ENCODE measurements around the gene CDHR1.

CDHR1 gene

DNA sequence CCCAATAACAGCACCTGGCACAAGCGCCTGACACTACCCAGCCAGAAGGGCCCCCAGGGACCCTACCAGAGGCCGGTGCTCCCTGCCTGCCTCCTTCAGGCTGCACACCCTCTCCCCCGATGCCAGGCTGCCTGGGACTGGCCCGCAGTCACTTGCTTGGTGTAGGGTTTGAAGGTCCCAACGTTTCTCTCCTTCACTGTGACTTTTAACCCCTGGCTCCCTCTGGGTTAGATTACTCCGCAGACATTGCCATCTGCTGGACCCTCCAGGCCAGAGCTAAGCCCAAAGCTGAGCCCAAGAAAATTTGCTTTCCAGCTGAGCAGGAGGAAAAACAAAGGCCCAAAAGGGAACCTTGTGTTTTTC lies 6.9 kb downstream of the CDHR1 start:
- FAIRE-seq = no peak

DNA sequence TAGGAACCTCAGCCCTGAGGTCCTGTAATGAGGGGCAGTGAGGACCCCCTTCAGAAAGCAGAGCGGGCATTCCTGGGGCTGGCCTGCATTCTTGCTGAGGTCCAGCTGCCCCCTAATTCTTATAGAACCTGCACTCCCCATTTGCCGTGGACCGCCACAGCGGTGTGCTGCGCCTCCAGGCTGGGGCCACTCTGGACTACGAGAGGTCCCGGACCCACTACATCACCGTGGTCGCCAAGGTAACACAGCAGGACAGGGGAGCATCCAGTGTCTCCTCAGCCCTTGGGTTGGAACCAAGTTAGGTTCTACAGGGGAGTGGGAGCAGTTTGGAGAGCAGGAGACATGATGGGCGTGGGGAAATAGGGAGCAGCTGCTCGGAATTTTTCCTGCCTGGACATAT lies 7.3 kb downstream of the CDHR1 start:
- no peak for FAIRE-seq

DNA sequence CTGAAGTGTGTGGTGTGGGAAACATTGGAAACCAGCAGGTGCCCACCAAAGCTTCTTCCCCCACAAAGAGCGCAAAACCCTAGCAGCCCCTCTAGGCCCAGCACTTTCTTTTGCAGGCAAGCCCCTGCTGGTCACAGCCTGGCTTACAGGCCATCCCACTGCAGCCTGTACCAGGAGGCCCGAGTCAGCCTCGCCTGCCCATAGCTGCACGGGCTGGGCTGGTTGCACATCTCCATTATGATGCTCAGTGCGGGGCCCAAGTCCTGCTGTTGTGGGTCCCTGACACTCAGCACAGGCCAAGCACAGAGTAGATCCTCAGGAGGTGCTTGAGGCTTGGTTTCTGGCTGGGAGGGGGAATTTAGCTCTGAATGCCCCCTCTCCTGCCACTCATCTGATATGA lies 8.0 kb downstream of the CDHR1 start:
- no peak for FAIRE-seq

DNA sequence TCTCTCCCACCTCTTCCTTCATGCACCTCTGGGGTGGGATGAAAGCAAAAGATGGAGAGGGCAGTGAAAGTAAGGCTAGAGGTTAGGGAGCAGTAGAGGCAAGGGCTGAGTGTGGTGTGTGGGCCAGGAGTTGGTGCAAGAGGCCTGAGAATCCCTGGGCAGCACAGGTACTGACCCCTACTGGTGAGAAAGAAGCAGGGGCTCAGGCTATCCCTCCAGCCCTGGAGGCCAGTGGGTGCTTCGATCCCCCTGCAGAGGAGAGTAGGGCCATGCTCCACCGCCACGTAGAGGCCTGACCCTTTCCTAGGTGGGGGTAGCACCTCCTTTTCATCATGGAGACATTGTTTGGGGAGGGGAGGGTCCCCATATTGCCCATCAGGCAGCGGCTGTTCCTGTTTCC lies 9.8 kb downstream of the CDHR1 start:
- no peak for FAIRE-seq

DNA sequence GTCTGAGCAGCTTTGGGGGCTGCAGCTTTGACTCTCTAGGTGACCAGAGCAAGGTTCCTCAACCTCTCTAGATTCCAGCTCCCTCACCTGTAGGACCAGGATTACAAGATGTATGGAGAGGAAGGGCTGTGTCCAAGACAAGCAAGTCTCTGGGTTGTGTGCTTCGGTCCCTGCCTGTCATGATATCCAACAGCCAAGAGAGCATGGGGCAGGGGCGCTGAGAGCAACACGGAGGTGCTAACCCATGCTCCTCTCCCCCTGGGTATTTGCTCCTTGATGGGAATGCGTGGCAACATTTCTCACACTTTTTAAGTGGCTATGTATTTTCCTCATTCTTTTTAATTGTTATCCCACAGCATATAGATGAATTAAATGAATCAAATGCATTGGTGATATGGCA lies 10.3 kb downstream of the CDHR1 start:
- no peak for FAIRE-seq

GRCh38 chr10:84205049-84205852 lies 10.9 kb downstream of the CDHR1 start:
- no peak for FAIRE-seq

- no peak for FAIRE-seq
Observed at GRCh38 chr10:84205853-84206525, 11.7 kb downstream of the CDHR1 start.

DNA sequence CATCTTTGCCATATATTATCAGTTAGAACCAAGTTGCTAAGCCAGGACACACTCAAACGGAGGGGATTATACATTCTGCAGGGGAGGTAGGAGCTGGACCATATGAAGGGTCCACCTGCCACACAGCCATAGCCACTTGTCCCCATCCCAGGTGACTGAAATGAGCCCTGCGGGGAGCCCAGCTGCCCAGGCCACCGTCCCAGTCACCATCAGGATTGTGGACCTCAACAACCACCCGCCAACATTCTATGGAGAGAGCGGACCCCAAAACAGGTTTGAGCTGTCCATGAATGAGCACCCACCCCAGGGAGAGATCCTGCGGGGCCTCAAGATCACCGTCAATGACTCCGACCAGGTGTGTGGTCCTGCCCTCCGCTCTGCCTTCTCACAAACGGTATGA lies 13.7 kb downstream of the CDHR1 start:
- no peak for FAIRE-seq

DNA sequence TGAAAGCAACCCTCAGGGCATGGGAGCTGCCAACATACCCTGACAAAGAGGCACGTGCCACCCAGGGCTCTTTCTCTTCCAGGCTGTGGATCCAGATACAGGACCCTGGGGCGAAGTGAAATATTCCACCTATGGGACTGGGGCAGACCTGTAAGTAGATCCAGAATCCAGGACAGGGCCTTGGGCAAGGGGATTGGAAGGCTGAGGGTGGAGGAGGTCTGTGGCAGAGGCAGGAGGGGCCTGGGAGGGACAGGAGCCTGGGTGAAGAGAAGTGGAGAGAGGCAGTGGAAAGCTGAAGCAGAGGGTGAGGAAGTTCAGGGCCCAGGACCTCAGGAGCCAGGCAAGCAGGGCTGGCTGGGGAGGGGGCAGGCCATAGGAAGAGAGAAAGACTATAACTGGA lies 17.2 kb downstream of the CDHR1 start:
- FAIRE-seq = no peak

- no peak for FAIRE-seq
Observed at GRCh38 chr10:84212014-84212413, 17.7 kb downstream of the CDHR1 start.

- FAIRE-seq = no peak
Observed at GRCh38 chr10:84213076-84213475, 18.7 kb downstream of the CDHR1 start.

- FAIRE-seq = no peak
Observed at GRCh38 chr10:84214046-84214572, 19.8 kb downstream of the CDHR1 start.

GRCh38 chr10:84214612-84215235 lies 20.4 kb downstream of the CDHR1 start:
- no peak for FAIRE-seq

DNA sequence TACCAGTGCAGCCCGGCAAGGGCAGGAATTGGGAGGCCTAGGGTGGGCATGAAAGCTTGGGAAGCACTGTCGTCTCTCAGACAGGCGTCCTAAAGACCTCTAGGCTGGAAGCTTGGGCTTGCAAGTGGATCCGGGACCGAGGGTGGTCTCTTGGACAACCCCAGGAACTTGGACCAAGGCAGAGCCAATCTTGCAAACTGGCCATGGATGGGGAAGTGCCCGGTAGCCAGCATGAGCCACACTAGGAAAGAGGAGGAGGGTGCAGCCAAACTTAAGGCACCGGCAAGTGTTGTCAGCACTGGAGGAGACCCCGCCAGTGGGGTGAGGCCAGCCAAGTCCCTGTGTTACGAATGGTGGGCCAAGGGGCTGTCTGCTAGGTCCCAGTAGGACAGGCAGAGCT lies 22.5 kb downstream of the CDHR1 start:
- no peak for FAIRE-seq

DNA sequence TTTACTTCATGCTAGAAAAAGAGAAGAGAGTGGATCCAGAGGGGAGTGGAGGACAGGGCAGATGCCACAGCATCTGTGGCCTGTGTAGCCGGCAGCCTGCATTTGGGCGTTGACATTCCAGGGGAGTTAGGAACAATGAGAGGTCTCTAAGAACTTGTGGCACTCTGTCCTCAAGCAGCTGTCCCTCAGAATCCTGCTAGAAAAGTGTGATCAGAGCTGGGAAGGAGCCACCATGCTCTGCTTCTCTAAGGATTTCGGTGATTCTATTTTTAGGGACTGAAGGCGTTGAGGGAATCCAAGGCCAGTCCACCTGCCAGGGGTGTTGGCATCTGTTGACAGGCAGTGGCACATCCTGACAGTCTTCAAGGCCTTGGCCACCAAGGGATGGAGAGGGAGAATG lies 23.4 kb downstream of the CDHR1 start:
- FAIRE-seq = no peak

DNA sequence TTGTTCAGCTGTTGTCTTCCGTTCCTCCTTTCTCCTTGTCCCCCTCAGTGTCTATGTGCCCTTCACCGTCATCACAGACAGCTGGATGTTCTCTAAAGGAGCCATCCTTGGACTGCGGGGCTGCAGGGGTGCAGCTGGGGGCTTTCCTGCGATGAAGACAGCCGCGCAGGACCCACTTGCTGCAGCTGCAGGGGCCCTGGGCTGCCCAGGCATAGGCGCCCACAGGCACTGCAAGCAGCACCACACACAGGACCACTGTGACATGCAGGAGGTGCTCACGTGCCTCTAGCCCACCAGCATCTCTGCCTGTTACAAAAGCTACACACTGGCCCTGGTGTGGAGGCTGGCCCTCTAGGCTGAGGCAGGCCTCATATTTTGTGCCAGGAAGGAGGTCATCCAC lies 27.6 kb downstream of the CDHR1 start:
- no peak for FAIRE-seq

GRCh38 chr10:84224411-84225028 lies 30.2 kb downstream of the CDHR1 start:
- no peak for FAIRE-seq

GRCh38 chr10:84225427-84226173 lies 31.3 kb downstream of the CDHR1 start, which contains the start of gene LRIT2:
Gene LRIT2 (minus strand): TSS chr10:84225544. CDS start chr10:84225520, 24 bp downstream.
- no peak for FAIRE-seq

- no peak for FAIRE-seq
Observed at GRCh38 chr10:84226616-84227015, 32.3 kb downstream of the CDHR1 start.

DNA sequence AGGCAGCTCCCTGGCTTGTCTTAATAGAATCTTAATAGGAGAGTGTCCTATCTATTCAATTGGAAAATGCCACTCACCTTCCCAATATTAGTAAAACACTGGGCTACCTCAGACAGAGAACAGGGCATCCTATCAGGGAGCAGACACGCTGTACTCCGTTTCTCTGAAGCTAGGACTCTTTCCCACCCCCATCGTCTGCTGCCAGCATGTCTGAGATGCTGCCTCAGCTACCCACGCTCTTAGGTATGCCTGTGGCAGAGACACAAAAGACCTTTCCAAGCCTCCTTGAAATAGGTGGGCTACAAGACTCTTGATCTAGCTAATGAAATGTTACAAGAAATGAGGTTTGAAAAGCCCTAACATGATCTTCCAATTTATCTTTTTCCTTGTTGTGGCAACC lies 33.5 kb downstream of the CDHR1 start:
- no peak for FAIRE-seq

DNA sequence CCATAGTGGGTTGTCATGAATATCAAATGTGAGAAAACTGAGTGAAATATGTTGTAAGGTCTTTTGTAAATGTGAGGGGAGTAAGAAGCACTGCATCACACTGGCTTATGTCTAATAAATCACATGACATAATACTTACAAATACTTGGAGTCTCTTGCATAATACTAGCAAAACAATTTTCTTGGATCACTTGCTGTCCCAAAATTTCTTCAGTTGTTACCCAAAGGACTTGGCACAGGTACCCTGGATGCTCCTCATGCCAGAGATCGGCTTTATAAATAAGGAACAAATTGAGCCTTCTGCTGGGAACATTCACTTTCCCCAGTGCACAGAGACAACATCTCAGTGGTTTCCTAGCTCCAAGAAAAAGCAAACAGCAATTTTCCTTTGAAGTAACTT lies 36.0 kb downstream of the CDHR1 start:
- FAIRE-seq = no peak

DNA sequence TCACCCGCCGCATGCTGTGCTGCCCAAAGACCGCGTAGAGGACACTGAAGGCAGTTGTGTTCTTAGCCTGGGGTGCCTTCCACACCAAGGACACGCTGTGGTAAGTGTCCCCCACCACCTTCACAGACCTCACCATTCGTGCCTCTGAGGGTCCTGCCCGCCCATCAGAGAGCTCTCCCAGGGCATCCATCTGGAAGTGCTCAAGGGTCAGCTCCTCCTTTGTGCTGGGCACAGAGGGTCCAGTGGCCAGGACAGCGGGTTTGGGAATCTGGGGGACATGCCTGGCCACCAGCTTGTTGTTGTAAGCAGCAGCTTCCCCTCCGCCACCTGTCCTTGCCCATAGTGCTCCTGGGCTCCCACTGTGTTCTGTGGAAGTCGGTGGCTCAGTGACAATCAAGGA lies 38.0 kb downstream of the CDHR1 start:
- FAIRE-seq = no peak

- FAIRE-seq = no peak
Observed at GRCh38 chr10:84233940-84234339, 39.6 kb downstream of the CDHR1 start.
